Kidney (tissue), 14 donors: ENCODE results near the gene DDI2. TPM values are rescaled to one million over a fixed set of nuclear protein-coding genes. Genes with fewer than 3 reads are reported as not detected.
A peak's percentile ranks its signal among the peaks of the same experiment; 100 is the strongest.

ENCODE experiments used
- DNase-seq, 5 donors: peaks; one replicate each; pipeline ENCODE4 v3.0.0-alpha.2; 2013 to 2020
- FAIRE-seq: peaks from 2 replicates; lab custom pipeline; 2012; peaks lifted over from hg19 to GRCh38; lab: Jason Lieb, UNC
- H3K27ac ChIP-seq, 2 donors: one replicate each; pipeline ENCODE4 v1.7.0; 2013; ENCODE audit warnings: low read depth in 2 of 2, low read length in 2 of 2, inconsistent platforms in 1 of 2
- H3K27me3 ChIP-seq: one replicate; pipeline ENCODE4 v1.7.1; 2013; ENCODE audit warnings: low read length, inconsistent platforms; ENCODE audit not compliant: control insufficient read depth, insufficient read depth
- H3K36me3 ChIP-seq, 3 donors: one replicate each; pipeline versions ENCODE4 v1.7.0 to v1.7.1; 2013; ENCODE audit warnings: low read length in 3 of 3, control low read depth in 1 of 3, inconsistent platforms in 1 of 3; ENCODE audit not compliant: insufficient read depth in 3 of 3, control insufficient read depth in 2 of 3
- H3K4me1 ChIP-seq, 3 donors: one replicate each; pipeline versions ENCODE4 v1.7.0 to v1.7.1; 2013; ENCODE audit warnings: low read length in 3 of 3, inconsistent platforms in 1 of 3, low read depth in 1 of 3; ENCODE audit not compliant: control insufficient read depth in 2 of 3, insufficient read depth in 2 of 3
- H3K4me3 ChIP-seq, 3 donors: one replicate each; pipeline versions ENCODE4 v1.7.0 to v1.8.1; 2013; ENCODE audit warnings: low read length in 3 of 3, control low read depth in 1 of 3, inconsistent platforms in 1 of 3
- H3K9ac ChIP-seq, 3 donors: one replicate each; pipeline versions ENCODE4 v1.7.0 to v1.7.1; 2013; ENCODE audit warnings: low read length in 3 of 3, control low read depth in 1 of 3, inconsistent platforms in 1 of 3
- H3K9me3 ChIP-seq, 3 donors: one replicate each; pipeline versions ENCODE4 v1.7.0 to v1.7.1; 2013; ENCODE audit warnings: low read length in 3 of 3, control low read depth in 1 of 3, inconsistent platforms in 1 of 3; ENCODE audit not compliant: control insufficient read depth in 2 of 3, insufficient read depth in 1 of 3
- intact Hi-C: fragments of 100-400 bp; cut with DNase I; formaldehyde crosslinking; loops from one replicate; pipeline ENCODE4 v1.11.1; 2022
- polyA plus RNA-seq: library from polyadenylated mRNA; stranded (reverse); fragments of 350-450 nt; fragmentation: Illumina TruSeq; extraction: RNeasy Lipid Tissue Mini Kit (QIAGEN cat#74804); gene quantifications from one replicate; pipeline ENCODE4 v1.2.3, GENCODE V29; 2014; ENCODE audit warnings: low read depth, low replicate concordance; ENCODE audit not compliant: insufficient read depth
- total RNA-seq: library from RNA; stranded (reverse); fragmentation: NEBNext Ultra II Directional; extraction: Animal tissue kit (Norgen Biotek cat#: 25700); gene quantifications from one replicate; pipeline ENCODE4 v1.2.1, GENCODE V29; 2021
- TF ChIP-seq, protein P1 (sequence below): IDR thresholded peaks from 3 replicates; pipeline ENCODE4 v1.5.1; 2012; ENCODE audit warnings: mild to moderate bottlenecking, moderate library complexity, borderline replicate concordance; ENCODE audit not compliant: insufficient read depth; ENCODE audit errors: extremely low read depth
- donor health status: control.
- donor health status: control.
- donor health status: control.
- donor health status: control.
- donor health status: control.
- donor health status: DM: yes; HTN: yes; CAD: no.
- donor health status: Normal renal cell carcinoma (clear cell type).

Gene DDI2
- total and polyA plus RNA-seq, 2 donors from 2014 or later, result 4.0 to 28.3 TPM

DNA sequence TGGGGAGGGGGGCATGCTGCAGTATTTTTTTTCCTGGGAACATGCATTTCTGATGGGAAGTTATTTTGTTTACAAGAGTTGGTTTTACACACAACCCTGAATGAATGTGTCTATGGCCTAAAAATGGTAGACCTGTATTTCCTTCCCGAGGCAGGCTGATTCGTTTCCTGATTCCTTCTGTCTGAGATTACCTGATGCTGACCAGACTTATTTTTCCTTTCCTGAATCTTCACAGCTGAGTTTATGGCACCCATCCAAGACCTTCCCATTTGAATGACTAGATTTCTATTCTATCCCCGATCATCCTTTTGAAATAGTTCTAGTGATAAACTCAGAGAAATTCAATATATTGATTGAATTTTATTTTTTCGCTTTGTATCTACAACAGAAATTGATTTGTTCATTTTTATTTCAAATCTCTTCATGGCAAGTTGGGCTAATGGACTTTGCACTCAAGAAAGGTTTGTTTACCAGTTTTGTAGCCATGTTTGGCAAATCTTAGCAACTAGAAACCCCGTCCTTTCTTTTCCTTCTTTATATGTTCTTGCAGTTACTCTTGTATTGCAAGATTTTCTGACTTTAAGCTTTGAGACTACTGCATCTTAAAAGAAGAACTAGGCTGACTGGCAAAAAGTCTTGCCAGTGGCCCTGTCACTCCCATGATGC lies 51.0 kb downstream of the DDI2 start:
- Histone ChIP-seq H3K9me3 (no peaks in the 10 kb centered on the region), H3K4me3 (no peak overlapping the region), H3K27me3 (no peaks in the 10 kb centered on the region), H3K4me1 (no peaks in the 10 kb centered on the region), H3K36me3 (no peaks in the 10 kb centered on the region), H3K9ac (no peak overlapping the region), H3K27ac (no peak overlapping the region)
- TF ChIP-seq, protein P1, sequence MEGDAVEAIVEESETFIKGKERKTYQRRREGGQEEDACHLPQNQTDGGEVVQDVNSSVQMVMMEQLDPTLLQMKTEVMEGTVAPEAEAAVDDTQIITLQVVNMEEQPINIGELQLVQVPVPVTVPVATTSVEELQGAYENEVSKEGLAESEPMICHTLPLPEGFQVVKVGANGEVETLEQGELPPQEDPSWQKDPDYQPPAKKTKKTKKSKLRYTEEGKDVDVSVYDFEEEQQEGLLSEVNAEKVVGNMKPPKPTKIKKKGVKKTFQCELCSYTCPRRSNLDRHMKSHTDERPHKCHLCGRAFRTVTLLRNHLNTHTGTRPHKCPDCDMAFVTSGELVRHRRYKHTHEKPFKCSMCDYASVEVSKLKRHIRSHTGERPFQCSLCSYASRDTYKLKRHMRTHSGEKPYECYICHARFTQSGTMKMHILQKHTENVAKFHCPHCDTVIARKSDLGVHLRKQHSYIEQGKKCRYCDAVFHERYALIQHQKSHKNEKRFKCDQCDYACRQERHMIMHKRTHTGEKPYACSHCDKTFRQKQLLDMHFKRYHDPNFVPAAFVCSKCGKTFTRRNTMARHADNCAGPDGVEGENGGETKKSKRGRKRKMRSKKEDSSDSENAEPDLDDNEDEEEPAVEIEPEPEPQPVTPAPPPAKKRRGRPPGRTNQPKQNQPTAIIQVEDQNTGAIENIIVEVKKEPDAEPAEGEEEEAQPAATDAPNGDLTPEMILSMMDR, result no peak
- no peak for DNase-seq
- intact Hi-C loops, result no loop called here
- FAIRE-seq, result peak; percentile 3

DNA sequence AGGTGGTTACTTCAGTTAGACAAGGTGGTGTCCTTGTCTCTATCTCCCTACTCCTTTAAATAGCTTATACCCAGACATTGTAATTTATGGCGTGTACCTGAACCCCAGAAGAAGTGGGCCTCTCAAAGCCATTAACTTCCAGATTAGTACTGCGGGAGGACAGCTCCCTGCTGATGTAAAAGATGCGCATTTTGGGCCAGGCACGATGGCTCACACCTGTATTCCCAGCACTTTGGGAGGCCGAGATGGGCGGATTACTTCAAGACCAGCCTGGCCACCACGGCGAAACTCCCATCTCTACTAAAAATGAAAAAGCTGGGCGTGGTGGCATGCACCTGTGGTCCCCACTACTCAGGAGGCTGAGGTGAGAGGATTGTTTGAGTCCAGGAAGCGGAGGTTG lies 51.8 kb downstream of the DDI2 start:
- H3K9me3 ChIP-seq, result no peaks in the 10 kb centered on the region
- H3K27me3 ChIP-seq, result no peaks in the 10 kb centered on the region
- no peaks in the 10 kb centered on the region for H3K36me3 ChIP-seq
- no peak for DNase-seq
- no peak for FAIRE-seq
- TF ChIP-seq, protein P1, result no peak
- no peak overlapping the region for H3K27ac ChIP-seq
- no peaks in the 10 kb centered on the region for H3K4me1 ChIP-seq
- H3K9ac ChIP-seq, result no peak overlapping the region
- intact Hi-C loops, result no loop called here
- no peak overlapping the region for H3K4me3 ChIP-seq

DNA sequence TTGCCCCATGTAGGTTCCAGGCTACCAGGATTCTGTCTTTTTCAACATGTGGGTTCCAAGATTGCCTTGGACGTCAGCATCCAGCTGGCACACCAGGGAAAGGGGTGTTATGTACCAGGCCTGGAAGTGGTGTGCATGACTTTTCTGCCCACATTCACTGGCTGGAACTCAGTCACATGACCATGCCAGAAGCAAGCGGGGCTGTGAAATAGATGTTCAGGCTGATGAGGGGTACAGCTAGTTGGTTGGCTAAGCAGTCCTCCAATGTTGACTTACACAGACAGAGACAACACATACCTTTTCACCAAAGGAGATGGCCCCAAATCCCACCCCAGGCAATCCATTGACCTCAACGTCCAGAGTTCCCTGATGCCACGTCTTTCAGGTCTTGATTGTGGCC lies 52.6 kb downstream of the DDI2 start:
- Histone ChIP-seq H3K4me1 (no peaks in the 10 kb centered on the region), H3K36me3 (no peaks in the 10 kb centered on the region), H3K4me3 (no peak overlapping the region), H3K9me3 (no peaks in the 10 kb centered on the region), H3K27me3 (no peaks in the 10 kb centered on the region), H3K9ac (no peak overlapping the region), H3K27ac (no peak overlapping the region)
- no peak for DNase-seq
- intact Hi-C loops, result no loop called here
- TF ChIP-seq, protein P1, result no peak
- no peak for FAIRE-seq

DNA sequence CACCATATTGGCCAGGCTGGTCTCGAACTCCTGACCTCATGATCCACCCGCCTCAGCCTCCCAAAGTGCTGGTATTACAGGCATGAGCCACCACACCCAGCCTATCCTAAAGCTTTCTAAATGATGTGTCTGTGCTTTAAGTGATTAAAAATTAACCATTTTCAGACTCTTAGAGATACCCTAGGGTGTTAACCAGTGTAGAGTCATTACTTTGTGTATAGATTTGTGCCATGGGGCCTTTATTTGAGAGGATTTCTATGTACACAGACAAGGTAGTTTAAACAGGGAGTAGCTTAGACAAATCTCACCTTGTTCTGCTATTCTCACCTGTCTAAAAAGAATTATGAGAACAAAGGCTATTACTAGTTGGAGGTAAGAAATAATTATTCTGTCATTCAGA lies 54.2 kb downstream of the DDI2 start:
- H3K9me3 ChIP-seq, result no peaks in the 10 kb centered on the region
- H3K36me3 ChIP-seq, result no peaks in the 10 kb centered on the region
- intact Hi-C loops, result no loop called here
- H3K27me3 ChIP-seq, result no peaks in the 10 kb centered on the region
- no peak overlapping the region for H3K4me3 ChIP-seq
- no peak overlapping the region for H3K9ac ChIP-seq
- TF ChIP-seq, protein P1, result no peak
- no peak overlapping the region for H3K27ac ChIP-seq
- FAIRE-seq (no peak), DNase-seq (no peak)
- no peaks in the 10 kb centered on the region for H3K4me1 ChIP-seq
